Dermis blood vessel endothelial cell (primary cell): ENCODE data around the gene NUP210. TPM values are rescaled to one million over a fixed set of nuclear protein-coding genes. Genes with fewer than 3 reads are reported as not detected.
"Not testable (repeated sequence)": the region's sequence is repeated elsewhere in the genome, so short reads cannot be mapped to it uniquely, and the experiment has no call there.

Source experiments
- DNase-seq: peaks from one replicate; pipeline ENCODE4 v3.0.0; 2010
- total RNA-seq: library from RNA; depleted of rRNA; stranded (reverse); fragments of >200 nt; gene quantifications from 2 replicates; pipeline ENCODE4 v1.2.3, GENCODE V29; 2014

NUP210 gene
- total RNA-seq: 2.6 and 9.0 TPM in 2 replicates

DNA sequence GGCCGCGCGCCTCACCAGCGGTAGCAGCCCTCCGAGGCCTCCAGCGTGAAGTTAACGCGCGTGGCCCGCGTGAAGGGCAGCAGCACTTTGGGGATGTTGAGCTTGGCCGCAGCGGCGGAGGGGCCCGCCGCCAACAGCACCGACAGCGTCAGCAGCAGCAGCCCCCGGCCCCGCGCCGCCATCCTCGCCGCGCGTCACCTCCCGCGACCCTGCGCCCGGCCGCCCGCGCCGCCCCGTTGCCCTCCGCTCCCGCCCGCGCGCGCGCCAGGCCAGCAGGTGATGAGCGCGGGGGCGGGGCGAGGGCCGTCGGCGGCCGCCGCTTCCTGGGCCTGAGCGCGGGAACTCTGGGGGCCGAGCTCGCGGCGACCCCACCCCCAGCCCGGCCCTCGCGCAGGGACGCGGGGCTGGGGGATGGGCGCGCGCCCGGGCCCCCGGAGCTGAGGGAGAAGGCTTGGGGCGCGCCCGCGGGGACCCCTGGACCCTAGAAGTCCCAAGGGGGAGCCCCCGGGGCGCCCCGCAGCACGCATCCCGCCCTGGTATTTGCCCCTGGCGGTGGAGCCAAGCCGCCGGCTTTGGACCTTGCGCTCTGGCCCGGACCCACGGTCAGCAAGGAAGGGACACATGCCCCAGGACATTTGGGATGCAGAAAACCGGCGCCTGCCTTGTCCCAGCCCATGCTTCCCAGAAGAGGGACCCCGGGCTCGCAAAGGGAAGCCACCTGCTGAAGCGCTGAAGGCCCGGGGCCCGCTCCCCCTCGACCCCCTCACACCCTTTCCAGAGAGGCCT, at the start of gene NUP210:
Gene NUP210 (minus strand): TSS at position 278 of the 786 bp plus-strand sequence. CDS start 96 bp downstream, at position 182.
- no peak for DNase-seq

DNA sequence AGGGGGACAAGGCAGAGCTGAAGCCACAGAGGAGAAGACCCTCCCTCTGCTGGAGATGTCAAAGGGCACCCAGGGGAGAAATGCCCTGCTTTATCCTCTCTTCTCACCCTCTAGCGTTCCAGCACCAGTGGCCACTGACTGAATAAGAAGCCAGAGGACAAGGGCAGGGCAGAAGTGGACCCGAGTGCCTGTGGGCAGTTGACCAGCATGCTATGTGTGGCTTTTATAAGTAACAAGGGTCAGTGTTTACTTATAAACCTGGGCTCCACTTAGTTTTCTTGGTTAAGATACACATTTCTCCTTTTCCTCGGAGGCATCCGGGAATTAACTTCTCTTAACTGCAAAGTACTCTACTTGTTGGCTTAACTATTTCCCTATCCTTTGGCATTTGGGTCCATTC, 46.7 kb upstream of the NUP210 start:
- DNase-seq: no peak

DNA sequence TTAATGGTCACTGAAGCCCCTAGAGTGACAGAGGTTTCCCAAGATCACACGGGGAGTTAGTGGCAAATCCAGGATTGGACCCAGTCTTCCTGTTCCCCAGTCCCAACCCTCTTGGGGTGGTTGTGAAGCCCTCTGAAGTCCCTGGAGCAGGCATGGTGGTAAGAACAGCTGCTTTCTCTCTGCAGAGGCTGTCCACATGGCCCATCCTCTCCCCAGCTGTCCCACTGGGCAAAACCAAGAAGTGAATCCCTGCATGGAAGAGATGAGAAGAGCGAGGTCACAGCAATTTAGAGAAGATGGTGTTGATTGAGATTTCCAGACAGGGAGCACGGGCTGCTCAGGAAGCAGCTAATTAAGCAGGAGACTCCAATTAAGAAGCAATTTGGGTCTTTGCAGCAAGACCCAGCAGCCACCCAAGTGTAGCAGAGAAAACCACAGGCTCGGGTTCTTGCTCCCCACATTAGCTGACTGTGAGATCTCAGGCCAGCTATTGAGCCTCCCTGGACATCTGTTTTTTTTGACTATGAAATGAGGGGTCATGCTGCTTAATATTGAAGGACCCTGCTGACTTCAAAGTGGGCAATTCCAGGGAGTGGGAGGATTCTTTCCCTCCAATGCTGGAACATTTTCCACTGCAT, 45.2 kb upstream of the NUP210 start:
- DNase-seq: no peak

DNA sequence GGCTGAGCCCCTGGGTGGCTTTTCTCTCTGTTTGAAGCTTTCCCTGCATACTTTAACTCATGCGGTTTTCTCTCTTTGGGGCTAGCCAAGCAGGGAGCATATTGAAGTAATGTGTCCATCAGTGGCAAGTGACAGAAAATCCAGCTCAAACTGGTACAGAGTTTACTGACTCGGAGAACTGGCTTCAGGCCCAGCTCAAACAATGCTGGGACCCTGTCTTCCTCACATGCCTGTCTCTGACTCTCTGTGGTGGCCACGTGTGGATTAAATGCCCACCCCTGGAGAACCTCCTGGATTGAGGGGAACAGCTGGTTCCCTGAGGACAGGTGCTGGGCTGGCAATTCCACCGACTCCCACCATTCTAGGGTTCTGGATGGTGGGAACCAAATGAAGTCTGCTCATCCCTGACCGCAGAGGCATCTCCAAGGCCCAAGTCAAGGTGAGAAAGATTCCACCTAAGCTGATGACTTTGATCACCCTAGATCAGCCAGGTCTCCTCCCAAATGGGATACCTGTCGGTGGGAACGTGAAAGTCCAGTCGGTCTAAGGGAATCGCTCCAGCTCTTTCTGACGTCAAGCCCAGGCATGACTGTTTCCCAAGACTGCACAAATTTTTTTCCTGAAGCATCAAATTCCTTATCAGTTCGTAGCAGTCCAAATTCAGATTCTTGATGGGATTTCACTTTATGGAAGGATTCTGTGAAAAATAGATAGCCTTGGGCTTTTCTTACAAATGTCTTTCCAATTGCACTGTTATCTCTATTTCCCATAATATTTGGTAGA, 43.7 kb upstream of the NUP210 start:
- DNase-seq: no peak

DNA sequence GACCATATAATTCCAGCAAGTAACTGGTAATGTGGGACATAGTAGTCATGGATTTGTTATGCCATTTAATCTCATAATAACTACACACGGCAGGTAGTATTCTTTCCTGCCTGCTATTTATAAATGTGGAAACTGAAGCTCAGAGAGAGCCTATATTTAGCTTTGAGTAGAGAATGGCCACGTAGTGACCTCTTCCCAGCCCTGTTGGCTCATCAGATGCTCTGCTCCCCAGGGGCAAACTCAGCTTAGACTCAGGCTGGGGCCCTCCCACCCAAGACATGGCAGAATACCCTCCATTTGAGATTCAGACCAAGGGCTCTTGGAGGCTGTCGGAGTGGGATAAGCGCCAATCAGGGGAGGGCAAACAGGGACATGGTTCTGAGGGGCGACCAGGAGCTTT, 42.7 kb upstream of the NUP210 start:
- no peak for DNase-seq

DNA sequence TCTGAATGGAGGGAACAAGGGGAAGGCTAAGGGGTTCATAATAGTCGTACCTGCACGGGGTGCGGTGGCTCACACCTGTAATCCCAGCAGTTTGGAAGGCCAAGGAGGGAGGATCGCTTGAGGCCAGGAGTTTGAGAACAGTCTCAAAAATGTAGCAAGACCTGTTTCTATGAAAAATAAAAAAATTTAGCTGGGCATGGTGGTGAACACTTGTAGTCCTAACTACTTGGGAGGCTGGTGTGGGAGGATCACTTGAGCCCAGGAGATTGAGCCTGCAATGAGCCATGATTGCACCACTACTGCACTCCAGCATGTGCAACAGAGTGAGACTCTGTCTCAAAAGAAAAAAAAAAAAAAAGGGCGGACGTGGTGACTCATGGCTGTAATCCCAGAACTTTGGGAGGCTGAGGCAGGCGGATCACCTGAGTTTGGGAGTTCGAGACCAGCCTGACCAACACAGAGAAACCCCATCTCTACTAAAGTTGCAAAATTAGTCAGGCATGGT, 42.1 kb upstream of the NUP210 start:
- DNase-seq: no peak

DNA sequence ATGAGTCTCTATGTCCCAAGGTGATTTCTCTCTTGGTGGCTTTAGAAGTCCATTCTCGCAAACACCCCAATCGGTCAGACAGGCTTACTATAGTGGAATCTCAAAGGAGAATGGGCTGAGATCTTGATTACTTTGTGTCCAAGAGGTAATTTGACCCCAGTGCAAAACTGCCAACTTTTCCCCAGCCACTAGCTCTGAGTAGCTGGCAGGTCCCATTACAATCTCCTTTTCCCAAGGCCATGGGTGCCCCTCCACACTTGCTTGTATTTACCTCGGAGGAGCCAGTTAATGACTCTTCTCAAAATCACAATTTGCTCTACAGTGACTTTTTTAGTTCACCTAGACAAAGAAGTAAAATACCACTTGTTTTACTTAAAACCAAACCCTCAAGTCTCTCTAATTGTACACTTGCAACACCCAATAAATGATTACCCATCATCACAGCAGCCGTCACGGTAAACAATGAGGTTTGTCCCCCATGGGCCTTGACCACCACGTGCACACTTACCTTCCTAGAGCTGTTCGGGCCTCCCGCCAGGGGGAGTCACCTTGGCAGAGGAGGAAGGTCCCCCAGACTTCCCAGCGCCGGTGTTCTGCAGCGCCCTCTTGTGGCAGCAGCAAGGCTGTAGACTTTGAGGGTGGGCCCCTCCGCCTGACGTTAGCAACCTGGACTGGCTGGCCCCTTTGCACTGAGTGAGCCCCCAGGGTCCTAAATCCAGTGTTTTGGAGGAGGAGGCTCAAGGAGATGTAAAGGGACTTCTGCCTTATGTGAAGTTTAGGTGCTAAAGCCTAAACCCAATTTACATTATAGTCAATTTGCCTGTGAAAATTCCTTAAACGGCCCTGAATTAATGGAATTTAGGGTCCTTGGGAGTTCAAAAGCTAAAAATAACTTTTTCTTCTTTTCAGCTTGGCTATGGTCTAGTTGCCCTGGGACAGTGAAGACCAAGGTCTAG, 41.3 kb upstream of the NUP210 start:
- DNase-seq: peak; percentile 77

DNA sequence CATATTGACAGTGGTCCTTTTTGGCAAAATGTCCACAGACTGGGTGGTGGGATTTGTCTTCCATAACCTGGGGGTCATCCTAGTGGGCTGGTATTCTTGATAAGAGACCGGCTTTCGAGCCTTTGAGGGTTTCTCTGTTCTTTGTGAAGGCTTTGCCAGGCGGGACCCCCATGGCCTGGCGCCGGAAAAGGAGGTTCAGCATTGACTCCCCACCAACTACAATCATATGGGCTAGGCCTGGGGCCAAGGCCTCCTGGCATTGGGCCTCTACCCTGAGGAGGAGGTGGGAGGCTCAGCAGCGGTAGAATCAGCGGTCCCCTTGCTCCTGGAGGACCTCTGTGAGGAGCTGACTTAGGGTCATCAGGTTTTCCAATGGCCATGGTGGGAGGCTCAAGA, 40.2 kb upstream of the NUP210 start:
- no peak for DNase-seq

DNA sequence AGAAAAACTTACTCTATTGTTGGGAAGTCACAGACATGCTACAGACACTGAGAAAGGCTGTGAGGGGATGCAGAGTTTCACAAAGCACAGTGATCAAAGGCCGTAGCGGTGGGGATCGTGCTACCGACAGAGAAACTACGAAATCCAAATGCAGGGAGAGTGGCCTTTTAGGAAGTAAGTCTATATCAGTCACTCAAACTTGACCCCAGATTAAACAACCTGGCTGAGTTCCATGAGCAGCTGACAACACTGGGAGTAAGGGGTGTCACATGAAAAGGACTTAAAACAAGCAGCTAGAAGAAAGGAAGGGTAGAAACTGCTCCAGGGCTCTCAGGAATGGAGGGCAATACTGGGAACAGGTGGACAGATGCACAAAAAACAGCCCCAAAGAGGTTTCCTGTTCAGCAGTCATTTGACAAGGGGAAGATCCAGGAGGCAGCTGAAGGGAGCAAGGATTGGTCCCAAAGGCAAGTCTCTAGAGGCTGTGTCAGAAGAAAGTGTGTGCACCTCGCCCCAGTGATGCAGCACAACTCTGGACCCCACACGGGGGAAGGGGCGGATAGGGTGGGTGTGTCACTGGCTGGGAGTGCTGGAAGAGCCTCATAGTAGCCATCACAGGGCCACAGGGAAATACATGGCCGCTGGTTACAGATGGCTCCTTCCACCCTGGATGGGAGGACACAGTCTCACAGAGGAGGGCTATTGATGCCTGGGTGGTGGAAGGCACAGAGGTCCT, 39.7 kb upstream of the NUP210 start:
- DNase-seq: no peak

DNA sequence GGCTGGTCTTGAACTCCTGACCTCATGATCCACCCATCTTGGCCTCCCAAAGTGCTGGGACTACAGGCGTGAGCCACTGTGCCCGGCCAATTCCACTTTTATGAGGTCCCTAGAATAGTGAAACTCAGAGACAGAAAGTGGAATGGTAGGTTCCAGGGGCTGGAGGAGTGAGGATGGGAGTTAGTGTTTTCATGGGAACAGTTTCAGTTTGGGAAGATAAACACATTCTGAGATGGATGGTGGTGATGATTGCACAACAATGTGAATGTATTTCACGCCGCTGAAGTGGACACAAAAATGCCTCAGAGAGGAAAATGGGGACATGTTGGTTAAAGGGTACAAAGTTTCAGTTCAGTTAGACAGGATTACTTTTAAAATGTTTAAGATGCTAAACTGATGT, 37.5 kb upstream of the NUP210 start:
- no peak for DNase-seq

DNA sequence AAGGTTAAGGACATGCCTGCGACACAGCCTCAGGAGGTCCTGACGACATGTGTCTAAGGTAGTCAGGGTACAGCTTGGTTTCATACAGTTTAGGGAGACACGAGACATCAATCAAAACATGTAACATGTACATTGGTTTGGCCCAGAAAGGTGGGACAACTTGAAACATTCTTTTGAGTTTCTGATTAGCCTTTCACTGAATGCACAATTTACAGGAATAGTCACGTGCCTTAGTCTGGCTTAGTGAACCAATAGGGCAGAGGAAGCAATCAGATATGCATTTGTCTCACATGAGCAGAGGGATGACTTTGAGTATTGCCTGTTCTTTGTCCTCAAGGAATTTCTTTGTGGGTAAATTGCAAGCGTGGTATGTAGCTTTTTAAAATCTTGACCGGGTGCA, 35.5 kb upstream of the NUP210 start:
- no peak for DNase-seq

DNA sequence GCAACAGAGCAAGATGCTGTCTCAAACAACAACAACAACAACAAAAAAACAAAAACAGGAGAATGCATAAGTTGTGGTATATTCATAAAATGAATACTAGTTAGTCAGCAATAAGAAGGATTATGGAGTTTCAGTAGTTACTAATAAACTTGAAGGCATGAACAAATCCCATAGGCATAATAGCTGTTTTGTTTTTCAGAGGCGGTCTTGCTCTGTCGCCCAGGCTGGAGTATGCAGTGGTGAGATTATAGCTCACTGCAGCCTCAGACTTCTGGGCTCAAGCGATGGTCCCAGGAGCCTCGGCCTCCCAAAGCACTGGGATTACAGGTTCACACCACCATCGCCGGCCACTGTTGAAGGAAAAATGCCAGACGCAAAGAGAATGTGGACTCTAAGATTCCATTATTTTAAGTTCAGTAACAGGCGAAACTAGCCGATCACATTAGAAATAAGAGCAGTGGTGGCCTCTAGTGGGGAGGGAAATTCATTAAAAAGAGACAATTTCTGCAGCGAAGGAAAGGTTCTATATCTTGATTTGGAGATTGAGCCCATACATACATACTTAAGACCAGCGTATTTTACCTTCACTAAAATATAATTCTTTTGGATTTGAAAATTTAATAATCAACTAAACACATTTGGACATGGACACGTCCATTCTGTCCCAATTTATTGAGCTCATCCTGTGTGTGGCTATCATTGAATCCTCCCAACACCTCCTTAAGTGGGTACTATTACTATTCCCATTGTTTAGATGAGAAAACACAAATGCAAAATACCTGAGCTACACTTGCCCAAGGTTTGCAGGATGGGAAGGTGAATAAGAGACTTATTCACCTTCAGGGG, 32.6 kb upstream of the NUP210 start:
- peak; percentile 71 for DNase-seq

DNA sequence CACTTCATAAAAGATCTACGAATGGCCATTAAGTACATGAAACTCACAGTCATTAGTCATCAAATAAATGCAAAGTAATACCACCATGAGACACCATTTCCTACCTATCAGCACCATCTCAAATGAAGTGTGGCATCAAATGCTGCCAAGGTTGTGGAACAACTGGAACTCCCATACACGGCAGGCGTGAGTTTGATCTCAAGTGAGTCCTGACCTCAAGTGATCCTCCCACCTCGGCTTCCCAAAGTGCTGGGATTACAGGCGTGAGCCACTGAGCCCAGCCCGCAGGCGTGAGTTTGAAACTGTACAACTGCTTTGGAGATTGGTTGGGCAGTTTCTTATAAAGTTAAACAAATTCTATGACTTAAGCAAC, 31.2 kb upstream of the NUP210 start:
- no peak for DNase-seq

DNA sequence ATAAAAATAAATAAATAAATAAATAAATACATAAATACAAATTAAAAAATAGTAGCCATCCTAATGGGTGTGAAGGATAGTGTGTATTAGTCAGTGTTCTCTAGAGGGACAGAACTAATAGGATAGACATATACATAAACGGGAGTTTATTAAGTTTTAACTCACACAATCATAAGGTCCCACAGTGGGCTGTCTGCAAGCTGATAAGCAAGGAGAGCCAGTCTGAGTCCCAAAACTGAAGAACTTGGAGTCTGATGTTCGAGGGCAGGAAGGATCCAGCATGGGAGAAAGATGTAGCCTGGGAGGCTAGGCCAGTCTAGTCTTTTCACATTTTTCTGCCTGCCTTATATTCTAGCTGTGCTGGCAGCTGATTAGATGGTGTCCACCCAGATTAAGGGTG, 22.8 kb upstream of the NUP210 start:
- not testable (repeated sequence) for DNase-seq

DNA sequence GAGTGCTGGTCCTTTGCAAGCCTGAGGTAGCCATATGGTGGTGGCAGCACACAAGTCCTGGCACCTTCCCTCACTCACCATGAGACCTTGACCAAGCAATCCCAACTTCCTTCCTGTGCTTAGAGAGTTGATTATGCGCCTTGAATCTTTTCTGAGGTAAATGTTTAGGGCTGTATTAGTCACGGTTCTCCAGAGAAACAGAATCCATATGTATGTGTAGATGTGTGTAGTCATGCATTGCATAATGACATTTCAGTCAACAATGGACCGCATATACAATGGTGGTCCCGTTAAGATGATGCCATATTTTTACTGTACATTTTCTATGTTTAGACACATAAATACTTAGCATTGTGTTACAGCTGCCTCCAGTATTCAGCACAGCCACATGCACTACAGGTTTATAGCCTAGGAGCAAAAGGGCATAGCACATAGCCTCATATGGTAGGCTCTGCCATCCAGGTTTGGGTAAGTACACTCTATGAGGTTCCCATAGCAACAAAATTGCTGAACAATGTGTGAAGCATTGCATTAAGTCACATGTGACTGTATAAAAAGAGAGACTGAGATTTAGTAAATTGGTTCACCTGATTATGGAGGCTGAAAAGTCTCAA, 20.2 kb upstream of the NUP210 start:
- DNase-seq: no peak

DNA sequence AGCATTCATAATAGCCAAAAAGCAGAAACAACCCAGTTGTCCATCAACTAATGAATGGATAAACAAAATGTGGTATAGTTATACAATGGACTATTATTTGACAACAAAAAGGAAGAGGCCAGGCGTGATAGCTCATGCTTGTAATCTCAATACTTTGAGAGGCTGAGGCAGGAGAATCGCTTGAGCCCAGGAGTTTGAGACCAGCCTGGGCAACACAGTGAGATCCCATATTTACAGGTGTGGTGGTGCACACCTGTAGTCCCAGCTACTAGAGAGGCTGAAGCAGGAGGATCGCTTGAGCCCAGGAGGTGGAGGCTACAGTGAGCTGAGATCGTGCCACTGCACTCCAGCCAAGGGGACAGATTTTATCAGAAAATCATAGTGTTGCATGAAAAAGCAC, 16.1 kb upstream of the NUP210 start:
- not testable (repeated sequence) for DNase-seq

DNA sequence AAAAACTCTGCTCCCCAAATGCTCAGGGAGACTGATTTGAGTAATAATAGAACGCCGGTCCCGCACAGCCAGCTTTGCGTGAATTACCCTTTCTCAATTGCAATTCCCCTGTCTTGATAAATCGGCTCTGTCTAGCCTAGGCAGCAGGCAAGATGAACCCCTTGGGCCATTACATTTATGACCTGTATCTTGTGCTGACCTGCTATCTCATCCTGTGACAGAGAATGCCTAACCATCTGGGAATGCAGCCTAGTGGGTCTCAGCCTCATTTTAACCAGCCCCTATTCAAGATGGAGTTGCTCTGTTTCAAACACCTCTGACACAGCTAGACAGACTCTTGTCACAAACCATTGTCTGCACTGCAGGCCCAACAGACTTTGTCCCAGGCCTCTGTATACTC, 13.8 kb upstream of the NUP210 start:
- DNase-seq: no peak

DNA sequence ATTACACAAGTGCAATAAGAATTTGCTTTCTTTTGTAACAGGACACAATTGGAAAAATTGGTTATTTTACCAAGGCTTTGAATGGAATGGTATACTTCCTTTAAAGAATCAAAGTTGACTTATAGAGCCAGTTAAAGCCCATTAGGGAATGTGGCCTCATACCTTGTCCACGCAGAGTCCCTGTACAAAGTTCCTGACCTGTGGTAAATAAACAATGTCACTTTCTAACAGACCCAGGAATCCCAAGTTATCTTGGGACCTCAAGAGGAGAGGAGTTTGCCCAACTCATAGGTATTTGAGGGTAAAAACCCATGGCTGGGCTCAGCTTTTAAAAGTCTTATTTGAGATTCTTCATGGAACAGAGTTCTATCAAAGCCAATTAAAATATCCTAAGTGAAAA, 12.0 kb upstream of the NUP210 start:
- no peak for DNase-seq

DNA sequence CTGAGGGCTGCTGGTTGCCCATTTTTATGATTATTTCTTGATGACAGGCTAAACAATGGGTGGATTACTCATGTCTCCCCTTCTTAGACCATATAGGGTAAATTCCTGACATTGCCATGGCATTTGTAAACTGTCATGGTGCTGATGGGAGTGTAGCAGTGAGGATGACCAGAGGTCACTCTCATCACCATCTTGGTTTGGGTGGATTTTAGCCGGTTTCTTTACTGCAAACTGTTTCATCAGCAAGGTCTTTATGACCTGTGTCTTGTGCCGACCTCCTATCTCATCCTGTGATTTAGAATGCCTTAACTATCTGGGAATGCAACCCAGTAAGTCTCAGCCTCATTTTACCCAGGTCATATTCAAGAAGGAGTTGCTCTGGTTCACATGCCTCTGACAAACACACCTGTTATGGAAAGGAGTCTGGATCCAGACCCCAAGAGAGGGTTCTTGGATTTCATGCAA, 10.3 kb upstream of the NUP210 start:
- not testable (repeated sequence) for DNase-seq
